HG02981 (cell line): ENCODE measurements around the gene SRPK1.

Source experiments
- ATAC-seq: cut with Tn5 transposase; IDR thresholded peaks from one replicate; pipeline ENCODE4 v1.9.1; 2021; ENCODE audit warnings: mild to moderate bottlenecking, moderate library complexity; ENCODE audit not compliant: unreplicated experiment

The SRPK1 gene

DNA sequence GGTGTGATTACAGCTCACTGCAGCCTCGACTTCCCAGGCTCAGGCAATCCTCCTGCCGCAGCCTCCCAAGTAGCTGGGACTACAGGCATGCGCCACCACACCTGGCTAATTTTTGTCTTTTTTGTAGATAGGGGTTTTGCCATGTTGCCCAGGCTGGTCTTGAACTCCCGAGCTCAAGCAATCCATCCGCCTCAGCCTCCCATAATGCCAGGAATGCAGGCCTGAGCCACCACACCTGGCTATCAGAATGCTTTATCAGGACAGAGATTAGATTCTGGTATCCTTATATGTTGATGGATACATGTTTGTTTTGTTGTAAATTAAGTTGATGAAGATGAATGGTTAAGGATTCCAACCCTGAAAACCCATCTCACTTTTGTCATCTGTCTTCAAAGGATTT is 91.6 kb downstream of the SRPK1 start:
- ATAC-seq = no peak

DNA sequence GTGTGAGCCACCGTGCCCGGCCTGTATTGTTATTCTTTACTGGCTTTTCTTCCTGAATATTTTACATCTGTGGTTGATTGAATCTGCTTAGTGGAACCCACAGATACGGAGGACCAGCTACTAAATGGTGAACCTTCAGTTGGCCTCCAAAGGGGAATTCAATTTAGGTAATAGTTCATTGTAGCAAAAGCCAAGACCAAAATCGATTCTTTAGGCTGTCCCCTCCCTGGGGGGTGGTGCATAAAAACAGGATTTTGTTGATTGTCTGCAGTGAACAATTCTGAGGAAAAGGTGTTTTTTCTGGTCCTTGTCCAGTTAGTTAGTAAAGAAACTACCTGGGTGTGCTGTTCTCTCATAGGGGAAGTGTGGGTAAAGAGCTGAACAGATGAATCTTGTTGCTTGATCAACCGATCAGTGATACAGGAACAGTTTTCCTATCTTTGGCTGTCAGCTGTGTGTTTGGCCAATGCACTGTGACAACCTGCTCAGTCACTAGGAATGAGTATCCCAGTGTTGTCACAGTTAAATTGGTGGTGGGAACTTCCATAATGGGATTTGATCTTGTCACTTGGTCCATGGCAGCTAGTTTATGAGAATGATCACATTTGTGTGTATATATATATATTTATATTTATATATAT is 96.2 kb downstream of the SRPK1 start:
- ATAC-seq = no peak

- ATAC-seq = no peak
These were observed 97.3 kb downstream of the SRPK1 start for GRCh38 chr6:35823601-35824000.

DNA sequence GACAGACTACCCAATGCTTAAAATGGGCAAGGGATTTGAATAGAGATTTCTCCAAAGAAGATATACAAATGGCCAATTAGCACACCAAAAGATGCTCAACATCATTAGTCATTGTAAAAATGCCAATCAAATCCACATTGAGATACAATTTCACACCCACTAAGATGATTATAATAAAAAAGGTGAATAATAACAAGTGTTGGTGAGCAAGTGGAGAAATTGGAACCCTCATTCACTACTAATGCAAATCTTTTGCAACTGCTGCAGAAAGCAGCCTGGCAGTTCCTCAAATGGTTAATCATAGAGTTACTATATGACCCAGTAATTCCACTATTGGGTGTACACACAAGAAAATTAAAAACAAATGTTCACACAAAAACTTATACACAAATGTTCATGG is 103.4 kb downstream of the SRPK1 start:
- no peak for ATAC-seq

DNA sequence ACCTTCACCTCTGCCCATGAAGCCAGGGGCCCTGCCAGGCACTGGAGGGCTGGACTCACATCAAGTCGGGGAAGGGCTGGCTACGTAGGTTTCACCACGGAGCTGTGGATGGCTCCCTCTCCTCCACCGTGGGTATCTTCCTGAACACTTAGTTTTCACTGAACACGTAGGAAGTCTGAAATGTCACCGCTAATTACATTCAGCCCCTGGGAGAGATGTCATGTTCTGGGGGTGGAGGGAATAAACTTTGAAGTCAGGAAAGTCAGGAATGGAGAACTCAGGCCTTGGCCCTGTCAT is 109.3 kb downstream of the SRPK1 start:
- ATAC-seq = no peak

GRCh38 chr6:35810971-35811698 is 109.8 kb downstream of the SRPK1 start:
- no peak for ATAC-seq

- ATAC-seq = no peak
These were observed 111.1 kb downstream of the SRPK1 start for GRCh38 chr6:35809809-35810208.

DNA sequence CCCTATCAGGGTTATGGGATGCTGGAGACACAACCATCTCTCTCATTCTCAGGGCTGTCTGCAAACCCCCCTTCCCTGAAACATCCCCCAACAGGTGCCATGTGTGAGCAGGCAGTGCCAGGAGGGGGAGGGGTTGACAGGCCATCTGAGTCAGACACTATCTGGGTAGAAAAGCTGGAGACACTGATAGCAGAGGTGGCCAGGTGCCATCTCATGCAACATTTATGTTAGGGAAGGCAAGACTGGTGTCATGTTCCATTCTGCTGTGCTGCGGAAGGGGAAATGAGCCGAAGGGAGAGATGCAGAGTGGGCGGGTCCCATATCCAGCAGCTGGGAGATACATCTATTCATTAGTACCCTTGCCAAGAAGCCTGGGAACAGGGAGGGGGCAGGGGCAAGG is 112.2 kb downstream of the SRPK1 start:
- ATAC-seq = no peak

DNA sequence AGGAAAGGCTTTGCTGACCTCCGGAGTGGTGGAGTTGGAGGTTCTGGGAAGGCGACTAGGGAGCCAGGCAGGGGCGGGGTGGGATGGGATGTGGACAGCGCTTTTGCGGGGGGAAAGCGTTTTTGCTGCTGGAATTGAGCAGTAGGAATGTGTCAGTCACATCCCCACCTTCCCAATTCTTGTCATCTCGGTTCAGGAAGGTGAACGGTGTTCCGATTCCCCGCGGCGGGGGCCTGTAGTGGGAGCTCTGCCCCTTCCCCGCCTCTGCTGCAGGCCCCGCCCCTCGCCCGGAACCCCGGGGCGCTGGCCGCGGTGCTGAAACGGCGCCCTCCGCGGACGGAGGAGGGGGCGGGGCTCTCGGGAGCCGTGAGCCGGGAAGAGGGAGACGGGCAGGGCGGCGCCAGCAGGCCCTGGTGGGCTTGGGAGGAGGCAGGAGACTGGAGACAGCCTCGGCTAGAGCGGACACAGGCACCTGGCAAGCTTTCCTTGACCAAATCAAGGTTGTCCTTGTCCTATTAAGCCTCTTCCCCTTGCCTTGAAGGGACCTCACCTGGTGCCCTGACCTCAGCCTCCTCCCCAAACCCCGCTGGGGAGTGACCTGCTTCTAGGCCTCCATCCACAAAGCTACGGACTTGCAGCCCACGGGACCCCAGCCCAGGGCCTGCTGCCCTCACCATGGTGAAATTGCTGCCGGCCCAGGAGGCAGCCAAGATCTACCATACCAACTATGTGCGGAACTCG is 115.7 kb downstream of the SRPK1 start, which contains the start of gene LHFPL5:
Gene LHFPL5, plus strand, starts transcription at position 357 of the 741 bp plus-strand sequence. Its CDS starts 319 bp downstream, at position 676.
- ATAC-seq = no peak

- no peak for ATAC-seq
These were observed 119.8 kb downstream of the SRPK1 start for GRCh38 chr6:35801148-35801547.

GRCh38 chr6:35798706-35799105 is 122.2 kb downstream of the SRPK1 start:
- no peak for ATAC-seq

GRCh38 chr6:35797837-35798526 is 122.9 kb downstream of the SRPK1 start:
- no peak for ATAC-seq

- ATAC-seq = no peak
These were observed 124.7 kb downstream of the SRPK1 start for GRCh38 chr6:35796236-35796635.

- ATAC-seq = no peak
These were observed 125.3 kb downstream of the SRPK1 start for GRCh38 chr6:35795453-35796071.

- ATAC-seq = no peak
These were observed 126.1 kb downstream of the SRPK1 start for GRCh38 chr6:35794536-35795452.

GRCh38 chr6:35790683-35791082 is 130.2 kb downstream of the SRPK1 start:
- ATAC-seq = no peak

DNA sequence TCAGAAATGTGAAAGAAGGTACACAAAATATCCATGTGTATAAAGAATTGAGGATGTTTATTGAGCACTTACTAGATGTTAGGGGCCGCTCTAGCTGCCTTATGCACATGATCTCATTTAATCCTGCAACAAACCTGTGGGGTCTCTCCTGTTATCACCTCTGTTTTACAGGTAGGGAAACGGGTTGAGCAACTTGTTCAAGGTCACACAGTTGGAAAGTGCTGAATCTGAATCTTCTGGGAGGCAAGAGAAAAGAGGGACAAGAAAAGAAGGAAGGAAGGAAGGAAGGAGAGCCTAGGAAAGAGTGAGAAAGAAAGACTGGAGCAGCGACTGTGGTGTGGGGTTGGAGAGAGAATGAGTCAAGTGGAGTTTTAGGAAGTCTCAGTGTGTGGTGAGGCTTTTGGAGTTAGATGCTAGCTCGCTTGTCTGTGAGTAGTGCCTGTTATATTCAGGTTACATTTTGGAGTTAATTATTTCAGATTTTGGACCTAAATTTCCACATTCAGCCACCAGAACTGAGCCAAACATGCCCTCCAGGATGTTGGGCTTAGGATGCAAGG is 132.4 kb downstream of the SRPK1 start:
- no peak for ATAC-seq

GRCh38 chr6:35787266-35788218 is 133.4 kb downstream of the SRPK1 start:
- ATAC-seq = no peak

DNA sequence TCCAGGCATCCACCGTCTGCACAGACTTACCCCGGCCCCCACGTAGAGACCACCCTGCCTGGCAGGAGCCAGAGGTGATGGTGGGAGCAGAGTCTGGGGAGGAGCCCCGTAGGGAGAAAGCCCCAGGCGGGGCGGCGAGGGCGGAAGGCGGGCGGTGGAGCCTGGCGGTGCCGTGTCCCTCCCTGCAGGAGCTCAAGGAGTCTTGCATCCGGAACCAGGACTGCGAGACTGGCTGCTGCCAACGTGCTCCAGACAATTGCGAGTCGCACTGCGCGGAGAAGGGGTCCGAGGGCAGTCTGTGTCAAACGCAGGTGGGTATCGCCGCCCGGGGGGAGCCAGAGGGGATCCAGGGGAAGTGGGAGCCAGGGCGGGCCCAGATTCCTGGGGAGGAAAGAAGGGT is 134.1 kb downstream of the SRPK1 start:
- ATAC-seq = no peak
